NK-92 (cell line): ENCODE results near the gene EGR2.
A peak's percentile ranks its signal among the peaks of the same experiment; 100 is the strongest.
"Not testable (repeated sequence)": the region's sequence is repeated elsewhere in the genome, so short reads cannot be mapped to it uniquely, and the experiment has no call there.

ENCODE experiments used
- DNase-seq: peaks from one replicate; lab custom pipeline; 2025; ENCODE audit not compliant: unreplicated experiment; lab: John Stamatoyannopoulos, UW

The EGR2 gene

DNA sequence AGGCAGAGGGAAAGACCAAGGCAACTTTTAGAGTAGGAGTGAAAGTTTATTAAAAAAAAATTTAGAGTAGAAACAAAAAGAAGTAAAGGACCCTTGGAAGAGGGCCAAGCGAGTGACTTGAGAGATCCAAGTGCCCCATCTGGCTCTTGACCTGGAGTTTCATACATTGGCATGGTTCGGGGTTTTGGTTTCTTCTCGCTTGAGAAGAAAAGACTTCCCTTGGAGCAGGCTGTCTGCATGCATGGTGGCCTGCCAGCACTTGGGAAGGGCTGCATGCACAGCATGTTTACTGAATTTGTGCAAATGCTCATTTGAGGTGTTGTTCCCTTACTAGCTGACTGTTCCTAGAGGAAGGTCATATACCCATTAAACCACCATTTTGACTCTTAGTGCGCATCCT, 20.4 kb downstream of the EGR2 start:
- no peak for DNase-seq

DNA sequence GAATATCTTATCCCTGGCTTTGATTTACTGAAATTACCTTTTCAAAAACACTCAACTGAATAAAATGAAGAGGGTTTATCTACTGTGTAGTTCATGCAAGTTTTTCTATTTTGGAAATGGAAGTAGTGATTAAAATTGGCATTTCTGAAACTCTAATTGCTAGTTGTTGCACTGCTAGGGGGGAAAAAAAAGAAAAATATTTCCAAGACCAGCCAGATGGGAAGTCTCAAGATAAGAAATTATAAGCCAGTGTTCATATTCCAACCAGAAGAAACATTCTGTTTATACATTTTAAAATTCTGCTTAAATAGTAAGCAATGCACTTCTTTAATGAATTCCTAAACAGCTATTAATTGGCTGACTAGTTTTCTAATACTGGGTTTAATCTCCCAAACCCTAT, 21.1 kb downstream of the EGR2 start:
- no peak for DNase-seq

- no peak for DNase-seq
Measured at GRCh38 chr10:62794306-62794705, 21.9 kb downstream of the EGR2 start.

DNA sequence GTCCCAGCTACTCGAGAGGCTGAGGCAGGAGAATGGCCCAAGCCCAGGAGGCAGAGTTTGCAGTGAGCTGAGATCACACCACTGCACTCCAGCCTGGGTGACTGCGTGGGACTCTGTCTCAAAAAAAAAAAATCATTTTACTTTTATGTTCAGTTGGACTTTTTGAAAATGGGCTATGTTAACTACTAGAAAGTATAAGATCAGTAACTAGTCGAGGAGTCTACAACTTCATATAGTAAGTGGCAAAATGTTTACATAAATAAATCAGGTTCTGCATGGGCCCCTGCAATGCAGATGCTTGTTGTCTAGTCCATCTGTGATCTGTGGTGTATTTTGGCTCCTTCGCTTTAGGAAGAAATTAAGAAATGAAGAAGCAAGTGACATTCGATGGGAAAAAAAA, 23.9 kb downstream of the EGR2 start:
- no peak for DNase-seq

DNA sequence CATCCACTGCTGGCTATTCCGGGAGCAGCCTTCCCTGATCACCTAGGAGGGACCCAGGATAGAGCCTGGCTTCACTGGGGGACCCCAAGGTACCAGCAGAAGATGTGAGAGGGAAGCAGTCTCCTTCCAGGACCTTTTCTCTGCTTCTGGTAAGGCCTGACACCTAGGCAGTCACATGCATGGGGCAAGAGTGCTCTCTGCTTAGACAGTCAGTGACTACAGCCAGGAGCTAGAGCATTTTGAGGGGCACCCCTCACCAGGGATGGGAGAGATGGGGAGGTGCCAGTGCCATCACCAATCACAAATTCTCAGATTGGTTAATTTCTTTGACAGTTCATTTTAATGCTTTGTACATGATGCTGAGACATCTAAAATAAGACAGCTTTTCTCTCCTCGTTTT, 25.6 kb downstream of the EGR2 start:
- DNase-seq: no peak

DNA sequence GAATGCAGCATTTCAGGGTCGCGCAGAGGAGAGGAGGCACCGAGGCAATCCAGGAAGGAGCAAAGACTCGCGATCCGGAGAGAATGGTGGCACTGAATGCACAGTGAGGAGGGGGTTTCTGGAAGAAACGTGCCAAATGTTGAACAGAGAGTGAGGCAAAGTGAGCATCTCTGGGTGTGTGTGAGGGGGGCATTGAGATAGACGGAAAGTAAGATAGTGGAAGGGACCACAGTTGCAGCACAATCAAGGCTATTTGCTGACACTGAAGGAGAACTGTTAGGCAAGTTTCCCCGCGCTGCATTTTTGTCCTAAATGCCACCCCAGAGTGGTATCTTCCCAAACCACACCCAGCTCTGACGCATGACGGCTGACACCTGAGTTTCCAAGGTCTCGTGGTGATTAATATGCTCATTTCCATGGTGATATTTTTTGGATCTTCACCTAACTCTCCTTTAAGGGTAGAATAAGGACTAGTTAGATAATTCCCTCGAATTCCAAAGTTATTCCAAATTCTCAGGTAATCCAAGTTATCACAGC, 26.1 kb downstream of the EGR2 start:
- DNase-seq: no peak

DNA sequence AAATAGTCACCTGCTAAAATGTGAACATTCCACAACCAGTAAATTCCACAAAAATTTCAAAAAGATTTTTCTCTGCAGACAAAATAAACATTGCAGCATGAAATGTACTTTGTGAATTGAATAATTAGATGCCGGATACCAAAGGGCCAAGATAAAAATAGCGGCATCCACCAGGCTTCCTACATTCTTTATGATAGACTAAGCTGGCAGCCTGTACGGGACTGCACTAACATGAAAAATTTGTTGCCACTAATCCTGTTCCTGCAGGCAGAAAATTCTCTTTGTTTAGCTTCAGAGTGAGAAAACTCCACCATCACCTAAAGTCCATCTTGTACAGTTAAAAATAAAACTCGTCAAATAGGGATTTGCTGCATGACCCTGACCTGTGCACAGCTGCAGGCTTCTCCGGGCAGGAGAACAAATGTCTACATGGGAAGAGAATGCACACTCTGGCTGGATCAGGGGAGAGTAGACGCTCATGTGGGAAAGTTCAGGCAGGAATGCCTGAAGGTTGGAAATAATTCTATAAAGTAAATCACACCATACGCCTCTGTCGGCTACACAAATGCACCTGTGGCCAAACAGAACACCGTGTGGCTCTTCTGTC, 27.2 kb downstream of the EGR2 start:
- DNase-seq: no peak

- DNase-seq: not testable (repeated sequence)
Measured at GRCh38 chr10:62788285-62788684, 27.9 kb downstream of the EGR2 start.

DNA sequence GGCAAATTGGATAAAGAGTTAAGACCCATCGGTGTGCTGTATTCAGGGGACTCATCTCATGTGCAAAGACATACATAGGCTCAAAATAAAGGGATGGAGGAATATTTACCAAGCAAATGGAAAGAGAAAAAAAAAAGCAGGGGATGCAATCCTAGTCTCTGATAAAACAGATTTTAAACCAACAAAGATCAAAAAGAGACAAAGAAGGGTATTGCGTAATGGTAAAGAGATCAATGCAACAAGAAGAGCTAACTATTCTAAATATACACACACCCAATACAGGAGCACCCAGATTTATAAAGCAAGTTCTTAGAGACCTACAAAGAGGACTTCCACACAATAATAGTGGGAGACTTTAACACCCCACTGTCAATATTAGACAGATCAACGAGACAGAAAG, 31.6 kb downstream of the EGR2 start:
- not testable (repeated sequence) for DNase-seq

DNA sequence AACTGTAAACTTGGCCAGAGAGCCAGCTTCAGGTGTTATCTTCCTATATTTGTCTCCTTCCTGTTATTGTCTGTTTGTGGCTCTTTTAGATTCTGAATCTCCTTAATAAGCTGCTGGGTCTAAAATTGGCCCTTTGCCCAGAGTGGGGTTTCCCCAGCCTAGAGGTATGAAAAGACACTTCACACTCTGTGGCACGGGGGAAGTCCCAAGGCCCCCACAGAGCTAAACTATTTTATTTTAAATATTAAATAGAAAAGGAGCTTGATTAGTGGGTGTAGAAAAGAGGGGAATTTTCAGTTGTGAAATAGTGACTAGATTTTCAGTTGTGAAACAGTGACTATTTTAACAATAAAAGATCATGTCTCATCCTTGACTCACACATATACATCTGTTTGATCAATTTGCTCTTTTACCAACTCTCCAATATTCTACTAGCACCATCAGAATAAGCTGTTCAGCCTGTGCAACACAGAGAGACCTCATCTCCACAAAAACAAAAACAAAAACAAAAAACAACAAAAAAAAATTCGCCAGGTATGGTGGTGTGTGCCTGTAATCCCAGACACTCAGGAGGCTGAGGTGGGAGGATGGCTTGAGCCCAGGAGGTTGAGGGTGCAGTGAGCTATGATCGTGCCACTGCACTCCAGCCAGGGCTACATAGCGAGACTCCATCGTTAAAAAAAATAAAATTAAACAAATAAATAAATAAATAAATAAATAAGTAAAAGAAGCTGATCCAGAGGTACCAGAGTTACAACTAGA, 36.5 kb downstream of the EGR2 start:
- peak; percentile 8 for DNase-seq

DNA sequence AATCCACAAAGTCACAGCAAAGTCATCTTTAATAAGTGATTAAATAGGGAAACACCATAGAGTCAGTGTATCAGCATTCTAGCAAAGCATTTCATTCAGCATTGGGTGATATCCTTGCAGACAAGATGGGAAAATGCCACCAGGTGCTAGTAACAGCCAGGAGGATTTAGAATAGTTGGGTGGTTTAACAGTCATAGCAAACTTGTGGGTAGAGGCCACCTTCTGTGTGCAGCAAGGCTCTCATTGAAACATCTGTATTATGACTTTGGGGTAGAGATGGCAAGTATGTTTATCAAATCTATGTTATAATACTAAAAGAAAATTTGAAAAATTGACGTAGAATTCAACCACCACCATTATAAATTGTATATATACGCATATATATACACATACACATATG, 38.0 kb downstream of the EGR2 start:
- no peak for DNase-seq

DNA sequence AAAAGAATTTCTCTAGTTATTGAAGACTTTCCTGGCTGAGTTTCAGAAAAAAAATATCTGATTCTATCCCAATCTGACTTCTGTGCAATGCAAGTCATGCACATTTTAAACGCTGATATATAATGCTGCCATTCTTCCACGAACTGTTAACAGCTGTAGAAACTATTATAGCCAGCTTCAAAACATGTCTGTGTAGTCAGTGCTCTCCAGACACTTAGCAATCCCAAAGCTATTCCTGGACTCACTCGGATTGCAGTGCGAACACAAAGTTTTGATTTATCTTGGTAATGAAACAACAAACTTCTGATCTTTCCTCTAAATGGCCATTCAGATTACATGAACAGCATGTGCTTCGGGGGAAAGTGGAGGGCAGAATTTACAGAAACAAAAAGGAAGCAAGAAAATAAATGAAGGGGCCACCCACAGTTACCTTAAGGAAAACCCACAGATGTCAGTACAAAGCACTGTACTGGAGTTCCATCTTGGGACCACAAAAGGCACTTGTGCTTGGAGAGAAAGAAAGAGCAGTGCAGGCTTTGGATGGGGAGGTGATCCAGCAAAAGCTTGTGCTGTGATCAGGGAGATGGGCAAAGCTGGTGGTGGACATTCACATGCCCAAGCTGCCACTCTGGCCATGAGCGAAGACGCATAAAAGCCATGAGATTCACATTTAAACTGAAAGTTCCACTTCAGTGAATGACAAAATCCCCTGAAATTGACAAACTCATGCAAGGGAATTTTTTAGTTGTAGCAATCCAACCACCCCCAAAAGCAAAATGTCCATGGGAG, 43.8 kb downstream of the EGR2 start:
- no peak for DNase-seq

DNA sequence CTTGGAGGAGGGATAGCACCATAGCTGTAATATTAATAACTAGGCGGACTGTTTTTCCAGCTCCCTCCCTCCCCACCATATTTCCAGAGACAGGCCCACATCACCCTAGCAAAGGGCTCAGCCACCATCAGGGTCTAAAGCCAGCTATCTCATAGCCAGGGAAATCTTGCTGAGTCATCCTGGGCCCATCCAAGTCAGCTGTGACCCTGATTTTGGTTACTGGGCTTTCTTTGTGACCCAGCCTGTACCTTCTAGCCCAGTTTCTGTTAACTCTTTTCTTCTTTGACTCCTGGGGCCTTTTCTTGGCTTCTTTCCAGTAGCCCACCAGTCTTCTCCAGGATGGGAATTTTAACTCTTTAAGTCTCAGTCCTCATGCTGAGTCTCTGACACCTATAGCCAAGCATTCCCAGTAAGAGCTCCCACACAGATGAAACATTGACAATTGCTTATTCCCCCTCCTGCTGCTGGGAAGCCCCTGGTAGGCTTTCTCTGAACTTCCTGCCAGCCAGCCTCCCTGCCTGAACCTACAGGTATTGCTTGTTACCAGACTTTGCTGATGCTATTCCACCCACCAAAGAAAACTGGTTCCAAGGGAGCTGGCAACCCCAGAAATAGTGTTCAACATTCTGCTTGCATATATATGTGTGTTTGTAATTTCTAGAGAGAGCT, 46.5 kb downstream of the EGR2 start:
- DNase-seq: no peak

GRCh38 chr10:62766386-62766785, 49.8 kb downstream of the EGR2 start:
- no peak for DNase-seq

DNA sequence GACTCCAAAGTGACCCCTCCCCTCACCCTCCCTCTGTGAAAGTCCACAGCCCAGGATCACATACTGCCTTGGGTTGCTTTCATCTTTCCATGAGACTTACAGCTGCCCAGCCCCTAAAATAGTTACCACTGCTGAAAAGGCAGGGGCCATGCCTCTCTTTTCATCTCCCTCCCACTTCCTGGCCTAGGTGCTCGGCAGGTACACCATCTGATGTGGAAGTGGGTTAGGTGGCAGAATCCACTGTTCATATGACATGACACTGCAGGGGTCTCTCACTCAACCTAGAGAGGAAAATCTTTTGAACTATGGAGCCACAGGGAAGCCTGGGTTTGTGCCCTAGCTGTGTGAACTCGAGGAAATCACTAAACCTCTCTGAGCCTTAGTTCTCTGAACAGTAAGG, 50.4 kb downstream of the EGR2 start:
- DNase-seq: no peak

DNA sequence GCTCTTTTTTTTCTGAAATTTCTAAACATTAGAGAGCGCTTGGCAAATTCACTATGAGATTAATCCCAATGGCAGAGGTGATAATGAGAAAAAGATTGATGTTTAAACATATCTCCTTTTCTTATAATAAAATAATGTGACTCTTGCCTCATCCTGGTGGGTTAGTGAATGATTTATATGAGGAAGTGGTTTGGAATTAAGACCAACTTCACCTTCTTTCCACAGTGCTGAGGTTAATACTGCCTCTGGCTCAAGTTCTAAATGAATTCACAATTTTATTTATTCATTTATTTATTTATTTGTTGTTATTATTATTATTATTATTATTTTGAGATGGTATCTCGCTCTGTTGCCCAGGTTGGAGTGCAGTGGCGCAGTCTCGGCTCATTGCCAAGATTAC, 52.2 kb downstream of the EGR2 start:
- no peak for DNase-seq

GRCh38 chr10:62763155-62763554, 53.0 kb downstream of the EGR2 start:
- no peak for DNase-seq
